ENCODE results near the gene PNPLA2. TPM values are rescaled to one million over a fixed set of nuclear protein-coding genes. Genes with fewer than 3 reads are reported as not detected.

The PNPLA2 gene
- total RNA-seq, 6 experiments from 2014 or later: 33.2 to 97.1 (median 69.6) TPM

DNA sequence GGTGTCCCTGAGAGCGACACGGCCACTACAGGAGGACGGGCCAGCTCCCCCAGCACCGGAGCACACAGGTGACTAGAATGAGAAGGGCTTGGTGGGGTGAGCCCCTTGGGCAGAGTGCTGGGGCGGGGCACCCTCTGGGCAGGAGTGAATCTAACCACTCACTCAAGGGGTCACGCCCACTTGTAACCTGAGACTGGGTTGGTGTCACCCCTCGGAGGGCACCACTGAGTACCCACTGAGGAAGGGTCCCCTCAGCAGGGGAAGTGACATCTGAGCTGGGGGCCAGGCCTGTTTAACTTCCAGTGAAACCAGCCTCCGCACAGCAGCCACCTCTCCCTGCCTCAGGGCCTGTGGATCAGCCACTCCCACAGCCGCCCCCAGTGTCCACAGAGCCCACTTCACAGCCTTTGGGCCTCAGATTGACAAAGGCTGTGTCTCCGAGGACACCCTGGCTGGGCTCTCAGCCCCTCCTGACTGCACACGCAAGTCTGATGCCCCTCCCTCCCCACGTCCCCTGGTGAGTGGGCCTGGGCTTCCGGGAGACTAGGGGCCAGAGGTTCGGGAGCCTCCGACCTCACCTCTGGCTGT is 47.0 kb upstream of the PNPLA2 start:
- H3K27ac ChIP-seq: no peak overlapping the region
- WGBS (ENCODE audit: insufficient coverage, low coverage, low lambda C conversion rate, missing lambda C conversion rate): no CpG with 5 or more reads among the region's 15 CpGs
- H3K4me1 ChIP-seq: peaks cover 0 to 6% (median 2%) of the 10 kb centered on the region in 4 donors
- peaks cover 0 to 22% (median 6%) of the 10 kb centered on the region in 4 donors for H3K36me3 ChIP-seq
- TF ChIP-seq, protein P1, sequence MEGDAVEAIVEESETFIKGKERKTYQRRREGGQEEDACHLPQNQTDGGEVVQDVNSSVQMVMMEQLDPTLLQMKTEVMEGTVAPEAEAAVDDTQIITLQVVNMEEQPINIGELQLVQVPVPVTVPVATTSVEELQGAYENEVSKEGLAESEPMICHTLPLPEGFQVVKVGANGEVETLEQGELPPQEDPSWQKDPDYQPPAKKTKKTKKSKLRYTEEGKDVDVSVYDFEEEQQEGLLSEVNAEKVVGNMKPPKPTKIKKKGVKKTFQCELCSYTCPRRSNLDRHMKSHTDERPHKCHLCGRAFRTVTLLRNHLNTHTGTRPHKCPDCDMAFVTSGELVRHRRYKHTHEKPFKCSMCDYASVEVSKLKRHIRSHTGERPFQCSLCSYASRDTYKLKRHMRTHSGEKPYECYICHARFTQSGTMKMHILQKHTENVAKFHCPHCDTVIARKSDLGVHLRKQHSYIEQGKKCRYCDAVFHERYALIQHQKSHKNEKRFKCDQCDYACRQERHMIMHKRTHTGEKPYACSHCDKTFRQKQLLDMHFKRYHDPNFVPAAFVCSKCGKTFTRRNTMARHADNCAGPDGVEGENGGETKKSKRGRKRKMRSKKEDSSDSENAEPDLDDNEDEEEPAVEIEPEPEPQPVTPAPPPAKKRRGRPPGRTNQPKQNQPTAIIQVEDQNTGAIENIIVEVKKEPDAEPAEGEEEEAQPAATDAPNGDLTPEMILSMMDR (IDR thresholded peaks at IDR 0.05): no peak
- no peak for TF ChIP-seq POLR2A (IDR thresholded peaks at IDR 0.05)
- H3K4me3 ChIP-seq: no peak overlapping the region
- no peaks in the 10 kb centered on the region for H3K9me3 ChIP-seq
- DNase-seq: no peak
- no peaks in the 10 kb centered on the region for H3K27me3 ChIP-seq
- intact Hi-C loops (cut with DNase I): no loop called here
- ATAC-seq: no peak

DNA sequence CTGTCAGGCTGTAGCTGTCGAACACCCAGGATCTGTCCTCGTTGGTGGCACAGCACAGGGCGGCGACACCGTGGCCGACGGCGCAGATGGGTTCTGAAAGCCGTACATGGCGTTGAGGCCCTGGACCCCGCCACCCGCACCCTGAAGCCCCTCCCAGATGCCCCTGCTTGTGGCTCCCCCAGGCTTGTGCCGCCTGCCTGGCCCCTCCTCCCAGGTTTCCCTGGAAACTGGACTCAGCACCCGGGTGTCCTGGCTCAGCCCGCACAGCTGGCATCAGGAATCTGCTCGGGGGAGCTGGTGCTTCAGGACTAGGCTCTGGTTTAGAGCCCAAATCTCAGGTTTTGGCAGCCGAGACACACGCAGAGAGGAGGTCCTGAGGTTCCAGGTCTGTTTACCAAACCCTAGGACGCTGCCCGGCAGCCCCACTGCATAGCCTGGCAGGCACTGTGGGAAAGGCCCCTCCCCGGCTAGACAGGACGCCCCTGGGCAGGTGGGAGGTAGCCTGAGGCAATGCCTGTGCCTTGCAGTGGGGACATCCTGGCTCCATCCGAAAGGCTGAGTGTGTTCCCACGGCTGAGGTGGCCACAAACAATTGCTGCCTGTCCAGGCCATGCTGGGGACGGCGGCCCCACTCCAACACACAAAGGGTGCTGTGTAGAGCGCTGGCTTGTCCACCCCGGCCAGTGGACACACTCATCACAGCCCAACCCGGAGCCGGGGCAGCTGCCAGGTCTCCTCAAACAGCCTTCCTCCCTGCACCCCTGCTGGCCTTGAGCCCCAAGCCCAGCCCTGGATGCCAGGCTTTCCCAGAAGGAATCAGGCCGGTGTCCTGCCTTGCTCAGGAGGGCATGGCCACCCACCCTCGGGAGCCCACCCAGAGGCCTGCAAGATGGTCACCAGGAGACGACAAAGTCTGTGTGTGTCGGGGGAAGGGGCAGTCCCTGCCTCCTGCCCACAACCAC is 46.0 kb upstream of the PNPLA2 start:
- intact Hi-C loops (cut with DNase I): no loop called here
- H3K36me3 ChIP-seq: peaks cover 0 to 15% (median 6%) of the 10 kb centered on the region in 4 donors

DNA sequence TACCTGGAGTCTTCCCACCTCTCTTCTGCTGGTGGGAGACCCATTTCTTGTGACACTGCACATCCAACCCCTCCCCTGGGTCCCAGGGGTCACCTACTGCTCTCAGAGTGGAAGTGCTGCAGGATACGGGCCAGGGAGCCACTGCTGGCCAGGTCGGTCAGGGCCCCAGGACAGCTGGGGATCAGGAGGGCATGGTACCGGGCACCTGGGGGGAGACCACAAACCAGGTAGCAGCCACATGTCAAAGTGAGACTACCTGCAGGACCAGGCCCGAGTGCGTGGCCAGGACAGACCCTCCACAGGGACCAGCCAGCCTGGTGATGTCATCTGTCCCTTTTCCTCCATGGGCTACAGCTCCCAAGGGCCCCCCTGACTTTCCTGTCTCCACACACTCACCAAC is 45.3 kb upstream of the PNPLA2 start:
- intact Hi-C loops (cut with DNase I): no loop called here
- Histone ChIP-seq H3K27me3 (no peaks in the 10 kb centered on the region), H3K27ac (no peak overlapping the region), H3K9me3 (no peaks in the 10 kb centered on the region), H3K4me1 (peaks cover 0 to 9% (median 3%) of the 10 kb centered on the region in 4 donors), H3K36me3 (peaks cover 0 to 15% (median 6%) of the 10 kb centered on the region in 4 donors), H3K4me3 (no peak overlapping the region)
- WGBS (ENCODE audit: insufficient coverage, low coverage, low lambda C conversion rate, missing lambda C conversion rate): no CpG with 5 or more reads among the region's 5 CpGs
- no peak for DNase-seq
- no peak for TF ChIP-seq POLR2A (IDR thresholded peaks at IDR 0.05)
- TF ChIP-seq, protein P1 (IDR thresholded peaks at IDR 0.05): no peak
- ATAC-seq: no peak

More for the DNA sequence above, 46.0 kb upstream of the PNPLA2 start:
- WGBS (ENCODE audit: insufficient coverage, low coverage, low lambda C conversion rate, missing lambda C conversion rate): 70% methylated on average over 2 of the region's 34 CpGs
- no peaks in the 10 kb centered on the region for H3K27me3 ChIP-seq
- TF ChIP-seq POLR2A (IDR thresholded peaks at IDR 0.05): no peak
- TF ChIP-seq, protein P1 (IDR thresholded peaks at IDR 0.05): no peak
- H3K9me3 ChIP-seq: no peaks in the 10 kb centered on the region
- no peak overlapping the region for H3K4me3 ChIP-seq
- no peak overlapping the region for H3K27ac ChIP-seq
- peaks cover 0 to 6% (median 2%) of the 10 kb centered on the region in 4 donors for H3K4me1 ChIP-seq
- ATAC-seq (no peak), DNase-seq (peak in 2 of 3 donors; percentile 47 to 52)

DNA sequence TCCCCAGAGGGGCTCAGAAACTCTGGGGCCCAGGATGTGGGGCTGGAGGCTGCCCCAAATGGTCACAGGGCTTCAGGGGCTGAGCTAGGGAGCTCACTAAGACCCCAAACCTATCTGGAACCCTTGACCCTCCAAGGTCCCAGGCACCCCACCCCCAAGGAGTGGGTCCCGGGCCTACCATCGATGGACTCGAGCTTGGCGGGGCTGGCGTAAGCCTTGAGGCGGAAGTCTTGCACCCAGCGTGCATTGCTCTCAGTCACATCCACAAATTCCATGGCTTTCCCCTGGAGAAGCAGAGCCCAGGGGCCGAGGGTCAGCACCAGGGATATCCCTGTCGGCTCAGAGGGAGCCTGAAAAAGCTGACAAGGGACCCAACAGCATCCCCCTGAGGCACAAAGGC is 44.9 kb upstream of the PNPLA2 start:
- H3K27ac ChIP-seq: no peak overlapping the region
- WGBS (ENCODE audit: insufficient coverage, low coverage, low lambda C conversion rate, missing lambda C conversion rate): 92% methylated on average over 5 of the region's 9 CpGs
- peaks cover 0 to 13% (median 3%) of the 10 kb centered on the region in 4 donors for H3K4me1 ChIP-seq
- intact Hi-C loops (cut with DNase I): no loop called here
- no peak overlapping the region for H3K4me3 ChIP-seq
- H3K9me3 ChIP-seq: no peaks in the 10 kb centered on the region
- no peak for TF ChIP-seq POLR2A (IDR thresholded peaks at IDR 0.05)
- TF ChIP-seq, protein P1 (IDR thresholded peaks at IDR 0.05): no peak
- no peaks in the 10 kb centered on the region for H3K27me3 ChIP-seq
- peaks cover 0 to 15% (median 6%) of the 10 kb centered on the region in 4 donors for H3K36me3 ChIP-seq
- ATAC-seq (no peak), DNase-seq (no peak)
